HEK293 (cell line): ENCODE measurements around the gene CLDN15.

ENCODE experiments used
- CTCF ChIP-seq: fragments of 450-650 bp; formaldehyde crosslinking; IDR thresholded peaks from 2 replicates; pipeline ENCODE4 v1.5.1; 2016; ENCODE audit warnings: missing biosample characterization, missing genetic modification characterization
- REST ChIP-seq: fragments of 450-650 bp; formaldehyde crosslinking; IDR thresholded peaks from 2 replicates; pipeline ENCODE4 v1.5.1; 2016; ENCODE audit warnings: missing biosample characterization, missing genetic modification characterization
- ZBTB10 ChIP-seq: fragments of 450-650 bp; formaldehyde crosslinking; IDR thresholded peaks from 2 replicates; pipeline ENCODE4 v1.5.1; 2016; ENCODE audit warnings: missing biosample characterization, missing genetic modification characterization
- ZNF121 ChIP-seq: fragments of 450-650 bp; formaldehyde crosslinking; IDR thresholded peaks from 2 replicates; pipeline ENCODE4 v1.5.1; 2016; ENCODE audit warnings: missing biosample characterization, missing genetic modification characterization
- ZNF600 ChIP-seq: fragments of 450-650 bp; formaldehyde crosslinking; IDR thresholded peaks from 2 replicates; pipeline ENCODE4 v1.5.1; 2016; ENCODE audit warnings: missing biosample characterization, missing genetic modification characterization
- ZNF629 ChIP-seq: fragments of 450-650 bp; formaldehyde crosslinking; IDR thresholded peaks from 2 replicates; pipeline ENCODE4 v1.5.1; 2017; ENCODE audit warnings: missing biosample characterization, missing genetic modification characterization

GRCh38 chr7:101255796-101256195 is 18.2 kb upstream of the CLDN15 start:
- TF ChIP-seq CTCF: no peak
- no peak for TF ChIP-seq REST (tag by site-specific recombination)
- TF ChIP-seq ZNF629: no peak
- no peak for TF ChIP-seq ZNF600 (tag by site-specific recombination)
- TF ChIP-seq ZNF121 (tag by site-specific recombination): no peak
- TF ChIP-seq ZBTB10: no peak
